Measurements from ENCODE around the gene PRKAR1B. TPM values are rescaled to one million over a fixed set of nuclear protein-coding genes. Genes with fewer than 3 reads are reported as not detected.

The PRKAR1B gene
- total and polyA plus RNA-seq, 4 donors, result 53.1 to 238 (median 162) TPM

- Histone ChIP-seq H3K4me1 (ENCODE audit: control insufficient read depth, insufficient read depth, low read length) (peaks cover 49% of the 10 kb centered on the region), H3K27me3 (ENCODE audit: control insufficient read depth, insufficient read depth, low read length) (peaks cover 55% of the 10 kb centered on the region), H3K36me3 (ENCODE audit: control insufficient read depth, insufficient read depth, low read length) (no peaks in the 10 kb centered on the region), H3K4me3 (ENCODE audit: low read depth, low read length) (peak overlapping the region; percentile 3), H3K27ac (ENCODE audit: low read depth, low read length) (no peak overlapping the region), H3K9me3 (ENCODE audit: control insufficient read depth, insufficient read depth, low read length) (no peaks in the 10 kb centered on the region)
- WGBS (ENCODE audit: insufficient coverage), result under 1% methylated on average over 89 of the region's 91 CpGs
- DNase-seq (ENCODE audit: low read depth in 4 of 6, low spot score in 6 of 6), result peak in 1 of 6 donors; percentile 61
These were observed 204.8 kb downstream of the PRKAR1B start for GRCh38 chr7:522071-522950.

- Histone ChIP-seq H3K9me3 (ENCODE audit: control insufficient read depth, insufficient read depth, low read length) (no peaks in the 10 kb centered on the region), H3K4me1 (ENCODE audit: control insufficient read depth, insufficient read depth, low read length) (peaks cover 55% of the 10 kb centered on the region), H3K27me3 (ENCODE audit: control insufficient read depth, insufficient read depth, low read length) (peaks cover 60% of the 10 kb centered on the region), H3K36me3 (ENCODE audit: control insufficient read depth, insufficient read depth, low read length) (no peaks in the 10 kb centered on the region), H3K27ac (ENCODE audit: low read depth, low read length) (no peak overlapping the region), H3K4me3 (ENCODE audit: low read depth, low read length) (no peak overlapping the region)
- 2% methylated on average over 70 of the region's 72 CpGs for WGBS (ENCODE audit: insufficient coverage)
- DNase-seq (ENCODE audit: low read depth in 4 of 6, low spot score in 6 of 6), result peak in 2 of 6 donors; percentile 75
These were observed 205.6 kb downstream of the PRKAR1B start for GRCh38 chr7:521221-522070.

- Histone ChIP-seq H3K9me3 (ENCODE audit: control insufficient read depth, insufficient read depth, low read length) (no peaks in the 10 kb centered on the region), H3K4me3 (ENCODE audit: low read depth, low read length) (peak overlapping the region; percentile 26), H3K4me1 (ENCODE audit: control insufficient read depth, insufficient read depth, low read length) (peaks cover 61% of the 10 kb centered on the region), H3K27ac (ENCODE audit: low read depth, low read length) (no peak overlapping the region), H3K36me3 (ENCODE audit: control insufficient read depth, insufficient read depth, low read length) (no peaks in the 10 kb centered on the region), H3K27me3 (ENCODE audit: control insufficient read depth, insufficient read depth, low read length) (peaks cover 66% of the 10 kb centered on the region)
- WGBS (ENCODE audit: insufficient coverage), result 2% methylated on average over 63 of the region's 63 CpGs
- peak in 2 of 6 donors; percentile 45 to 51 for DNase-seq (ENCODE audit: low read depth in 4 of 6, low spot score in 6 of 6)
These were observed 206.4 kb downstream of the PRKAR1B start for GRCh38 chr7:520503-521161.

- H3K4me1 ChIP-seq (ENCODE audit: control insufficient read depth, insufficient read depth, low read length), result peaks cover 70% of the 10 kb centered on the region
- peaks cover 68% of the 10 kb centered on the region for H3K27me3 ChIP-seq (ENCODE audit: control insufficient read depth, insufficient read depth, low read length)
These were observed 207.3 kb downstream of the PRKAR1B start, which contains the start of gene PDGFA for GRCh38 chr7:519484-520390. PDGFA (minus strand) TSS chr7:519846; CDS start chr7:519001, 845 bp downstream.

GRCh38 chr7:518630-519483, 208.2 kb downstream of the PRKAR1B start:
- H3K27me3 ChIP-seq (ENCODE audit: control insufficient read depth, insufficient read depth, low read length), result peaks cover 63% of the 10 kb centered on the region
- H3K4me3 ChIP-seq (ENCODE audit: low read depth, low read length), result peak overlapping the region; percentile 57
- peaks cover 72% of the 10 kb centered on the region for H3K4me1 ChIP-seq (ENCODE audit: control insufficient read depth, insufficient read depth, low read length)
- H3K9me3 ChIP-seq (ENCODE audit: control insufficient read depth, insufficient read depth, low read length), result no peaks in the 10 kb centered on the region
- peak overlapping the region; percentile 47 for H3K27ac ChIP-seq (ENCODE audit: low read depth, low read length)
- WGBS (ENCODE audit: insufficient coverage), result under 1% methylated on average over 93 of the region's 93 CpGs
- peak in 3 of 6 donors; percentile 68 to 90 (median 89) for DNase-seq (ENCODE audit: low read depth in 4 of 6, low spot score in 6 of 6)
- no peaks in the 10 kb centered on the region for H3K36me3 ChIP-seq (ENCODE audit: control insufficient read depth, insufficient read depth, low read length)

More at GRCh38 chr7:519484-520390, 207.3 kb downstream of the PRKAR1B start, which contains the start of gene PDGFA:
- Histone ChIP-seq H3K9me3 (ENCODE audit: control insufficient read depth, insufficient read depth, low read length) (no peaks in the 10 kb centered on the region), H3K27ac (ENCODE audit: low read depth, low read length) (peak within 1 kb of the TSS; percentile 47), H3K36me3 (ENCODE audit: control insufficient read depth, insufficient read depth, low read length) (no peaks in the 10 kb centered on the region), H3K4me3 (ENCODE audit: low read depth, low read length) (peak within 1 kb of the TSS; percentile 57)
- under 1% methylated on average over 92 of the region's 132 CpGs for WGBS (ENCODE audit: insufficient coverage)
- peak in 3 of 6 donors; percentile 48 to 87 (median 85) for DNase-seq (ENCODE audit: low read depth in 4 of 6, low spot score in 6 of 6)

- WGBS (ENCODE audit: insufficient coverage), result 0% methylated on average over 46 of the region's 70 CpGs
- H3K27ac ChIP-seq (ENCODE audit: low read depth, low read length), result peak overlapping the region; percentile 47
- peaks cover 54% of the 10 kb centered on the region for H3K27me3 ChIP-seq (ENCODE audit: control insufficient read depth, insufficient read depth, low read length)
- H3K36me3 ChIP-seq (ENCODE audit: control insufficient read depth, insufficient read depth, low read length), result peaks cover 6% of the 10 kb centered on the region
- DNase-seq (ENCODE audit: low read depth in 4 of 6, low spot score in 6 of 6), result peak in 2 of 6 donors; percentile 75 to 82
- no peaks in the 10 kb centered on the region for H3K9me3 ChIP-seq (ENCODE audit: control insufficient read depth, insufficient read depth, low read length)
- H3K4me3 ChIP-seq (ENCODE audit: low read depth, low read length), result peak overlapping the region; percentile 57
- peaks cover 66% of the 10 kb centered on the region for H3K4me1 ChIP-seq (ENCODE audit: control insufficient read depth, insufficient read depth, low read length)
These were observed 209.1 kb downstream of the PRKAR1B start for GRCh38 chr7:517774-518629.

- peaks cover 18% of the 10 kb centered on the region for H3K36me3 ChIP-seq (ENCODE audit: control insufficient read depth, insufficient read depth, low read length)
- H3K4me1 ChIP-seq (ENCODE audit: control insufficient read depth, insufficient read depth, low read length), result peaks cover 57% of the 10 kb centered on the region
- WGBS (ENCODE audit: insufficient coverage), result 2% methylated on average over 76 of the region's 83 CpGs
- H3K4me3 ChIP-seq (ENCODE audit: low read depth, low read length), result peak overlapping the region; percentile 57
- H3K9me3 ChIP-seq (ENCODE audit: control insufficient read depth, insufficient read depth, low read length), result no peaks in the 10 kb centered on the region
- no peak overlapping the region for H3K27ac ChIP-seq (ENCODE audit: low read depth, low read length)
- peaks cover 45% of the 10 kb centered on the region for H3K27me3 ChIP-seq (ENCODE audit: control insufficient read depth, insufficient read depth, low read length)
- DNase-seq (ENCODE audit: low read depth in 4 of 6, low spot score in 6 of 6), result peak in 2 of 6 donors; percentile 9 to 32
These were observed 210.2 kb downstream of the PRKAR1B start for GRCh38 chr7:516606-517456.

Measured in spinal cord (tissue), 10 donors.